ENCODE results near the gene KRTAP10-5. TPM values are rescaled to one million over a fixed set of nuclear protein-coding genes. Genes with fewer than 3 reads are reported as not detected.

Gene KRTAP10-5
- total RNA-seq, 1 experiment from 2014 or later, result not detected

GRCh38 chr21:44552681-44553080 lies 27.7 kb downstream of the KRTAP10-5 start:
- no peak for DNase-seq (ENCODE audit: low read depth, low spot score)
- Histone ChIP-seq H2AFZ (ENCODE audit: low read depth, low read length, poor library complexity, severe bottlenecking) (no peak overlapping the region), H3K4me2 (ENCODE audit: low read length) (no peak overlapping the region), H3K27ac (ENCODE audit: low read depth, low read length) (no peak overlapping the region), H3K36me3 (ENCODE audit: control insufficient read depth in 1 of 2, insufficient read depth in 2 of 2, low read length in 2 of 2) (no peaks in the 10 kb centered on the region), H3K9me3 (ENCODE audit: control insufficient read depth in 1 of 2, insufficient read depth in 1 of 2, low read depth in 1 of 2, low read length in 2 of 2) (no peaks in the 10 kb centered on the region), H3K4me3 (replicated peaks in 1 of 2; ENCODE audit: low read depth in 1 of 2, low read length in 2 of 2) (no peak overlapping the region), H3K79me2 (ENCODE audit: insufficient read depth, low read length) (no peaks in the 10 kb centered on the region), H3K9ac (ENCODE audit: low read length) (no peak overlapping the region), H3K27me3 (ENCODE audit: insufficient read depth, low read length) (no peaks in the 10 kb centered on the region), H4K20me1 (ENCODE audit: insufficient read depth) (no peaks in the 10 kb centered on the region), H3K4me1 (ENCODE audit: control insufficient read depth in 1 of 2, insufficient read depth in 2 of 2, low read length in 2 of 2) (no peaks in the 10 kb centered on the region), H3K9me2 (ENCODE audit: insufficient read depth) (no peaks in the 10 kb centered on the region)
- POLR2A ChIA-PET, result no interaction called here
- BruUV-seq (replicated peaks), result no TSS peak
- RAD21 ChIA-PET (ENCODE audit: low non-redundant PET in 1 of 2, low total read pairs in 2 of 2, uncharacterized antibody in 2 of 2, unreplicated experiment in 2 of 2), result no interaction called here
- CTCF ChIA-PET, result no interaction called here
- no peak for ATAC-seq
- intact Hi-C loops (cut with micrococcal nuclease), result no loop called here
- no peak for TF ChIP-seq JUND (IDR thresholded peaks at IDR 0.05)
- TF ChIP-seq YY1 (IDR thresholded peaks at IDR 0.05; ENCODE audit: extremely low read depth, insufficient replicate concordance, low read depth, low read length), result no peak
- no peak for TF ChIP-seq ZFX (IDR thresholded peaks at IDR 0.05)
- no peak for TF ChIP-seq SP1 (IDR thresholded peaks at IDR 0.05; ENCODE audit: low read depth)
- TF ChIP-seq SRF (IDR thresholded peaks at IDR 0.05; ENCODE audit: low read depth), result no peak
- TF ChIP-seq SIN3A (IDR thresholded peaks at IDR 0.05; ENCODE audit: low read depth), result no peak
- no peak for TF ChIP-seq ELF1 (IDR thresholded peaks at IDR 0.05; ENCODE audit: borderline replicate concordance, low read depth)
- no peak for TF ChIP-seq EGR1 (IDR thresholded peaks at IDR 0.05; ENCODE audit: low read depth)
- TF ChIP-seq REST (IDR thresholded peaks at IDR 0.05; ENCODE audit: low read depth), result no peak
